RWPE1 (cell line): ENCODE data around the gene GAPDHS.

Experiments used
- CTCF ChIA-PET: fragments of 350-600 bp; sonication (Branson Sonifier 250); formaldehyde crosslinking; extraction: SDS; loops from one replicate; lab custom pipeline; 2021; lab: Yijun Ruan, JAX
- POLR2A ChIA-PET: fragments of 400-600 bp; formaldehyde crosslinking; extraction: SDS; loops from one replicate; lab custom pipeline; 2020; ENCODE audit warnings: antibody characterized with exemption; ENCODE audit not compliant: low non-redundant PET; lab: Yijun Ruan, JAX
- DNase-seq: peaks from one replicate; pipeline ENCODE4 v3.0.0; 2012; ENCODE audit warnings: low spot score
- H3K27ac ChIP-seq: fragments of 450-650 bp; 2 replicates; pipeline ENCODE4 v1.5.1; 2017
- CTCF ChIP-seq: fragments of 450-650 bp; conservative IDR thresholded peaks from 2 replicates; pipeline ENCODE4 v1.5.1; 2017; ENCODE audit warnings: low read depth, mild to moderate bottlenecking

Gene GAPDHS

GRCh38 chr19:35500611-35501010, 32.6 kb upstream of the GAPDHS start:
- POLR2A ChIA-PET, result interaction anchor here (0.6 kb wide), 1 partner anchor 144 kb away, joined by 9 read pairs; no protein-coding TSS in a partner anchor
- TF ChIP-seq CTCF, result no peak
- DNase-seq, result no peak
- CTCF ChIA-PET, result no interaction called here
- H3K27ac ChIP-seq, result no peak overlapping the region

GRCh38 chr19:35501684-35502083, 31.6 kb upstream of the GAPDHS start:
- POLR2A ChIA-PET, result no interaction called here
- peak overlapping the region; percentile 13 for H3K27ac ChIP-seq
- TF ChIP-seq CTCF, result no peak
- CTCF ChIA-PET, result interaction anchor here (0.9 kb wide), 1 partner anchor 8 kb away, joined by 6 read pairs; no protein-coding TSS in a partner anchor
- peak; percentile 49 for DNase-seq

GRCh38 chr19:35502751-35503150, 30.5 kb upstream of the GAPDHS start:
- no peak for DNase-seq
- ChIA-PET CTCF (interaction anchor here (0.9 to 1.0 kb wide), 2 partner anchors 7 to 89 kb away, joined by 3 to 6 read pairs; no protein-coding TSS in a partner anchor), POLR2A (interaction anchor here (0.6 kb wide), 1 partner anchor 196 kb away, joined by 5 read pairs; no protein-coding TSS in a partner anchor)
- no peak for TF ChIP-seq CTCF
- H3K27ac ChIP-seq, result no peak overlapping the region

GRCh38 chr19:35506011-35506410, 27.2 kb upstream of the GAPDHS start:
- no peak overlapping the region for H3K27ac ChIP-seq
- ChIA-PET CTCF (interaction anchor here (0.6 to 1.8 kb wide), 3 partner anchors 8 to 13 kb away, joined by 3 to 9 read pairs (median 4); no protein-coding TSS in a partner anchor), POLR2A (no interaction called here)
- DNase-seq, result no peak
- TF ChIP-seq CTCF, result no peak

GRCh38 chr19:35507561-35507960, 25.7 kb upstream of the GAPDHS start:
- ChIA-PET POLR2A (no interaction called here), CTCF (interaction anchor here (0.6 to 2.5 kb wide), 2 partner anchors 12 to 41 kb away, joined by 3 to 8 read pairs; no protein-coding TSS in a partner anchor)
- H3K27ac ChIP-seq, result no peak overlapping the region
- no peak for TF ChIP-seq CTCF
- no peak for DNase-seq

- no peak for DNase-seq
- CTCF ChIA-PET, result interaction anchor here (2.5 kb wide), 1 partner anchor 13 kb away, joined by 8 read pairs; no protein-coding TSS in a partner anchor
- H3K27ac ChIP-seq, result no peak overlapping the region
- no peak for TF ChIP-seq CTCF
- POLR2A ChIA-PET, result no interaction called here
These were observed 25.1 kb upstream of the GAPDHS start for GRCh38 chr19:35508129-35508528.
